OCI-LY3 (cell line): Measurements from ENCODE around the gene WWTR1.

Experiments
- EZH2phosphoT487 ChIP-seq: fragments of 200-600 bp; shearing (Covaris generic); IDR thresholded peaks from 2 replicates; pipeline ENCODE4 v1.6.1; 2018; ENCODE audit warnings: antibody characterized with exemption, mixed run types, low read depth
- TF ChIP-seq, protein P1 (sequence below): fragments of 200-600, 300-600 bp; sonication (generic); IDR thresholded peaks from 2 replicates; pipeline ENCODE4 v1.5.1; 2014; ENCODE audit warnings: antibody characterized with exemption, low read length, low read depth

DNA sequence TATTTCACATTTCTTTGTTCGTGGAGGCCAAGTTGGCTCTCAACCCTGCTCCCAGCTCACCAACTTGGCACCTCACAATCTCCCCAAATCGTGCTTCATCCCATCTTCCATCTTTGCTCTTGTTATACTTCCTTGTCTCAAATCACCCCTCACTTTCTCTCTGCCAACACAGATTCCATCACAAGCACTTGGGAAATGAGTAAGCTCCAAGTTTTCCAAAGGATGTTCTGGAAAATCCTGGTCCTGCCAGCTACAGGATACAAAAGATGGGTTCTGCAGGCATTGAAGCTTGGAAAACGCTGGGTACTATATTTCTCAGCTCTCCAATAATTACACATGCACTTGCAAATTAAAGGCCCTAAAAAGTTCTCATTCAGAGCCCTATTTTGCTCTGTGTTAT lies 187.4 kb downstream of the WWTR1 start:
- TF ChIP-seq, protein P1, sequence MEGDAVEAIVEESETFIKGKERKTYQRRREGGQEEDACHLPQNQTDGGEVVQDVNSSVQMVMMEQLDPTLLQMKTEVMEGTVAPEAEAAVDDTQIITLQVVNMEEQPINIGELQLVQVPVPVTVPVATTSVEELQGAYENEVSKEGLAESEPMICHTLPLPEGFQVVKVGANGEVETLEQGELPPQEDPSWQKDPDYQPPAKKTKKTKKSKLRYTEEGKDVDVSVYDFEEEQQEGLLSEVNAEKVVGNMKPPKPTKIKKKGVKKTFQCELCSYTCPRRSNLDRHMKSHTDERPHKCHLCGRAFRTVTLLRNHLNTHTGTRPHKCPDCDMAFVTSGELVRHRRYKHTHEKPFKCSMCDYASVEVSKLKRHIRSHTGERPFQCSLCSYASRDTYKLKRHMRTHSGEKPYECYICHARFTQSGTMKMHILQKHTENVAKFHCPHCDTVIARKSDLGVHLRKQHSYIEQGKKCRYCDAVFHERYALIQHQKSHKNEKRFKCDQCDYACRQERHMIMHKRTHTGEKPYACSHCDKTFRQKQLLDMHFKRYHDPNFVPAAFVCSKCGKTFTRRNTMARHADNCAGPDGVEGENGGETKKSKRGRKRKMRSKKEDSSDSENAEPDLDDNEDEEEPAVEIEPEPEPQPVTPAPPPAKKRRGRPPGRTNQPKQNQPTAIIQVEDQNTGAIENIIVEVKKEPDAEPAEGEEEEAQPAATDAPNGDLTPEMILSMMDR, result no peak
- TF ChIP-seq EZH2phosphoT487, result no peak
